Tibial nerve (tissue), 4 donors: ENCODE data around the gene CRNKL1. TPM values are rescaled to one million over a fixed set of nuclear protein-coding genes. Genes with fewer than 3 reads are reported as not detected.
"Not testable (repeated sequence)": the region's sequence is repeated elsewhere in the genome, so short reads cannot be mapped to it uniquely, and the experiment has no call there.

Source experiments
- DNase-seq, 2 donors: peaks; one replicate each; pipeline ENCODE4 v3.0.0-alpha.2; 2019; ENCODE audit warnings: low spot score in 2 of 2
- H3K27ac ChIP-seq, 4 donors: fragments of 200-600 bp; sonication (generic) in 3 of 4; one replicate each; pipeline ENCODE4 v1.5.1; 2017 to 2019; ENCODE audit warnings: mild to moderate bottlenecking in 1 of 4
- H3K27me3 ChIP-seq, 2 donors: fragments of 200-600 bp; sonication (generic) in 1 of 2; one replicate each; pipeline versions ENCODE4 v1.5.1 to v1.6.0; 2017 to 2019
- H3K36me3 ChIP-seq, 3 donors: fragments of 200-600 bp; sonication (generic); one replicate each; pipeline ENCODE4 v1.5.1; 2018 to 2019
- H3K4me1 ChIP-seq, 4 donors: fragments of 200-600 bp; sonication (generic) in 3 of 4; one replicate each; pipeline ENCODE4 v1.5.1; 2017 to 2019
- H3K4me3 ChIP-seq, 4 donors: fragments of 200-600 bp; sonication (generic) in 3 of 4; one replicate each; pipeline ENCODE4 v1.5.1; 2017 to 2019; ENCODE audit warnings: mild to moderate bottlenecking in 1 of 4, moderate library complexity in 1 of 4
- H3K9me3 ChIP-seq, 4 donors: fragments of 200-600 bp; sonication (generic) in 3 of 4; one replicate each; pipeline ENCODE4 v1.5.1; 2017 to 2019
- CTCF ChIP-seq, 5 experiments: fragments of 200-600 bp in 3 of 5; fragments of 450-650 bp in 2 of 5; sonication (generic) in 3 of 5; IDR thresholded peaks; one replicate each; pipeline ENCODE4 v1.5.1; 2016 to 2019; ENCODE audit warnings: antibody characterized with exemption in 5 of 5, mild to moderate bottlenecking in 3 of 5, moderate library complexity in 2 of 5
- EP300 ChIP-seq, 2 donors: sonication (generic); formaldehyde crosslinking; IDR thresholded peaks; one replicate each; pipeline ENCODE4 v1.6.1; 2017; ENCODE audit warnings: antibody characterized with exemption in 2 of 2, mild to moderate bottlenecking in 1 of 2
- POLR2A ChIP-seq, 2 donors: fragments of 450-650 bp; IDR thresholded peaks; one replicate each; pipeline ENCODE4 v1.6.1; 2017; ENCODE audit warnings: antibody characterized with exemption in 2 of 2, mild to moderate bottlenecking in 2 of 2, moderate library complexity in 2 of 2
- WGBS, 2 donors: methylation state at CpG; one replicate each; pipeline ENCODE4 v1.1.5; 2018; 5-methylcytosine and 5-hydroxymethylcytosine counted together
- total RNA-seq, 4 donors: library from RNA; depleted of rRNA; stranded (reverse); fragments of >200 nt; gene quantifications; one replicate each; pipeline ENCODE4 v1.1.0, GENCODE V29; 2016

The CRNKL1 gene
- total RNA-seq, 4 donors from 2014 or later = 25.5 to 37.9 (median 28.8) TPM

DNA sequence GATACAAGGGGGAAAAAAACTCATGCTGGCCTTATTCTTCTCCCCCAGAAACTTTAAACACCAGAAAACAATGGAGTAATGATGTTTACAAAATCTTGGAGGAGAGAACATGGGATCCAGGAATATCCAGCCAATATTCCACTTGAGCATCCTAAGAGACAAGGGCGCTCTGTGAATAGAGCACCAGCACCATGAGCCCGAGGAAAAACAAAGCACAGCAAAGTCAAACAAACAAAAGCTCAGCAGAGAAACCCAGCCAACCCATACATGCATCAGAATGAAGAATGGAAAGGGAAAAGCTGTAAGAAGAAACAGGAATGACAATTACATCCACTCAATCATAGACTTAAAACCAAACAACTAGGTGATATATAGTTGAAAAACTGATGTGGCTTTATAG, 39.7 kb downstream of the CRNKL1 start:
- Histone ChIP-seq H3K27me3 (no peaks in the 10 kb centered on the region), H3K4me3 (no peak overlapping the region), H3K27ac (no peak overlapping the region), H3K36me3 (no peaks in the 10 kb centered on the region), H3K4me1 (peaks cover 0 to 25% (median 5%) of the 10 kb centered on the region in 4 donors), H3K9me3 (no peaks in the 10 kb centered on the region)
- no peak for TF ChIP-seq EP300 (IDR thresholded peaks at IDR 0.05)
- no peak for TF ChIP-seq CTCF (IDR thresholded peaks at IDR 0.05)
- TF ChIP-seq POLR2A (IDR thresholded peaks at IDR 0.05) = no peak
- WGBS, 2 donors = 34 to 43% methylated on average over 2 of the region's 2 CpGs
- no peak for DNase-seq

GRCh38 chr20:20010639-20011500, 41.4 kb downstream of the CRNKL1 start:
- TF ChIP-seq EP300 (IDR thresholded peaks at IDR 0.05) (peak in 1 of 2 donors; percentile 61), POLR2A (IDR thresholded peaks at IDR 0.05) (no peak)
- no peak overlapping the region for H3K4me3 ChIP-seq
- H3K4me1 ChIP-seq = peaks cover 0 to 18% (median 5%) of the 10 kb centered on the region in 4 donors
- H3K9me3 ChIP-seq = no peaks in the 10 kb centered on the region
- H3K27me3 ChIP-seq = no peaks in the 10 kb centered on the region
- peak overlapping the region in 2 of 4 donors; percentile 63 to 71 for H3K27ac ChIP-seq
- no peaks in the 10 kb centered on the region for H3K36me3 ChIP-seq
- no peak for DNase-seq
- WGBS, 2 donors = 12 to 14% methylated on average over 4 of the region's 4 CpGs

DNA sequence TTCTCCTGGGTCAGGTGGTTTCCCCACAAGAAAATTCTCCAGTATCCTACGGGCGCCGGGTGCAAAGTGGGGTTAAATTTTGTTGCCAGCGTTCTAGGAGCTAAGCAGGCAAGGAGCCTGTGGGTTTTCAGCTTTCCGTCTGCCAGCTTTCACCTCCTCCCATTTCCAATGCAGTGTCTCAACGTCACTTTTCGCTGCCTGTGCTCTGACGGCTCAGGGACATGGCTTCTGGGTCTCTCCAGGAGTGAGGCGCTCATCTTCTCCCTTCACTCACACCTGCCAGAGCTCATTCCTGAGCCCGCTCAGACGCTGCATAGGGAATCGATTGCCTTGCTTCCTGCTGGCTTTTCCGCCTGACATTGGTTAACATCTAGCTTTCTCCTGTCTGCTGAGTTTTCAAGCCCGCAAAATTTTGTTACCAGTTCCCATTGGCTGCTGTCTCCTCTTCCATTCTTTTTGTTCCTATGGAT, 42.4 kb downstream of the CRNKL1 start:
- Histone ChIP-seq H3K36me3 (no peaks in the 10 kb centered on the region), H3K9me3 (no peaks in the 10 kb centered on the region), H3K27ac (peak overlapping the region in 2 of 4 donors; percentile 63 to 71), H3K27me3 (no peaks in the 10 kb centered on the region), H3K4me1 (peaks cover 0 to 23% (median 5%) of the 10 kb centered on the region in 4 donors), H3K4me3 (no peak overlapping the region)
- DNase-seq = no peak
- WGBS, 2 donors = 66 to 69% methylated on average over 14 of the region's 14 CpGs
- TF ChIP-seq POLR2A (IDR thresholded peaks at IDR 0.05) = no peak
- TF ChIP-seq CTCF (IDR thresholded peaks at IDR 0.05) = no peak
- no peak for TF ChIP-seq EP300 (IDR thresholded peaks at IDR 0.05)

DNA sequence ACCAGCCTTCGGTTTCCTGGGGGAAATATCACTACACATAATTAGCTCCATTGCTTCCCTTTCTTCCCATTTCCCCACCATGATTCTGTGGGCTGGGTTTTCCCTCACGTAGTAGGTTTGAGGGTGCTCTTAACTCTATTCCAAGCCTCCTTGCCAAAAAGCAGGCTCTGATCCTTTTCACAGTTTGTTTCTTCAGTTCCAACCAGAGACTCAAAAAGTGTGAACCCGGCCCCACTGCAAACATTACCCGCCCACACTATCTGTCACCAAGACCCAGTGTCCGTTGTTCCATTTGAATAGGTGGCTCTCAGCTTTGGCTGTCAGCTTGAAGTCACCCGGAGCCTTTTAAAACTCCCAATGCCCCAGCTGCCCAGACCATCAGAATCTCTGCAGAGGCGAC, 46.9 kb downstream of the CRNKL1 start:
- Histone ChIP-seq H3K9me3 (no peaks in the 10 kb centered on the region), H3K27ac (peak overlapping the region in 1 of 4 donors; percentile 23), H3K36me3 (peaks cover 0 to 8% (median 0%) of the 10 kb centered on the region in 3 donors), H3K4me1 (peaks cover 0 to 47% (median 17%) of the 10 kb centered on the region in 4 donors), H3K4me3 (no peak overlapping the region), H3K27me3 (no peaks in the 10 kb centered on the region)
- no peak for TF ChIP-seq POLR2A (IDR thresholded peaks at IDR 0.05)
- TF ChIP-seq CTCF (IDR thresholded peaks at IDR 0.05) = no peak
- no peak for TF ChIP-seq EP300 (IDR thresholded peaks at IDR 0.05)
- 56 to 61% methylated on average over 7 of the region's 7 CpGs for WGBS, 2 donors
- DNase-seq = no peak

- not testable (repeated sequence) for H3K9me3 ChIP-seq, DNase-seq, H3K27me3 ChIP-seq
- Histone ChIP-seq H3K36me3 (peaks cover 0 to 22% (median 0%) of the 10 kb centered on the region in 3 donors), H3K27ac (peak overlapping the region; percentile 28 to 78 (median 64)), H3K4me3 (peak overlapping the region in 2 of 4 donors; percentile 6 to 26), H3K4me1 (peaks cover 0 to 39% (median 14%) of the 10 kb centered on the region in 4 donors)
- WGBS, 2 donors = 62 to 71% methylated on average over 6 of the region's 6 CpGs
Observed at GRCh38 chr20:20003955-20004322, 48.3 kb downstream of the CRNKL1 start.
